Heart left ventricle (tissue), 16 donors: ENCODE results near the gene ADAMTSL5. TPM values are rescaled to one million over a fixed set of nuclear protein-coding genes. Genes with fewer than 3 reads are reported as not detected.
"Not testable (repeated sequence)": the region's sequence is repeated elsewhere in the genome, so short reads cannot be mapped to it uniquely, and the experiment has no call there.

Experiments
- ATAC-seq, 4 donors: fragments of 200-7000 bp; cut with Tn5 transposase; one replicate each; pipeline ENCODE4 v1.9.1; 2020 to 2022; ENCODE audit warnings: moderate library complexity in 4 of 4, mild to moderate bottlenecking in 3 of 4, moderate number of reproducible peaks in 1 of 4
- DNase-seq, 5 donors: peaks; one replicate each; pipeline ENCODE4 v3.0.0-alpha.2; 2020
- H3K27ac ChIP-seq, 12 donors: fragments of 200-600 bp; sonication (generic) in 4 of 12; one replicate each; pipeline versions ENCODE4 v1.5.0 to v1.8.0; 2016 to 2022; ENCODE audit warnings: mild to moderate bottlenecking in 2 of 12
- H3K27me3 ChIP-seq, 9 donors: fragments of 200-600 bp; sonication (generic) in 2 of 9; one replicate each; pipeline versions ENCODE4 v1.5.1 to v1.8.0; 2016 to 2022; ENCODE audit warnings: mild to moderate bottlenecking in 3 of 9
- H3K36me3 ChIP-seq, 9 donors: fragments of 200-600 bp; sonication (generic) in 2 of 9; one replicate each; pipeline versions ENCODE4 v1.5.0 to v1.8.0; 2018 to 2022; ENCODE audit warnings: mild to moderate bottlenecking in 2 of 9
- H3K4me1 ChIP-seq, 12 donors: fragments of 200-600 bp; sonication (generic) in 4 of 12; one replicate each; pipeline versions ENCODE4 v1.5.0 to v1.8.0; 2016 to 2022; ENCODE audit warnings: mild to moderate bottlenecking in 3 of 12
- H3K4me3 ChIP-seq, 12 donors: fragments of 200-600 bp; sonication (generic) in 4 of 12; one replicate each; pipeline versions ENCODE4 v1.5.0 to v1.8.0; 2017 to 2022; ENCODE audit warnings: mild to moderate bottlenecking in 9 of 12, moderate library complexity in 4 of 12
- H3K9me3 ChIP-seq, 12 donors: fragments of 200-600 bp; sonication (generic) in 4 of 12; one replicate each; pipeline versions ENCODE4 v1.5.0 to v1.8.0; 2016 to 2022; ENCODE audit warnings: mild to moderate bottlenecking in 1 of 12
- POLR2A ChIP-seq, 2 donors: fragments of 450-650 bp; IDR thresholded peaks; one replicate each; pipeline ENCODE4 v1.6.1; 2017; ENCODE audit warnings: antibody characterized with exemption in 2 of 2, mild to moderate bottlenecking in 2 of 2, moderate library complexity in 2 of 2
- WGBS, 4 donors: extraction: QIAGEN DNeasy Blood & Tissue Kit in 2 of 4; methylation state at CpG; one replicate each; pipeline versions ENCODE4 v1.1.5 to v1.1.7; 2013 to 2018; 5-methylcytosine and 5-hydroxymethylcytosine counted together
- intact Hi-C, 10 donors: fragments of 100-400 bp; cut with DNase I; formaldehyde crosslinking; loops; one replicate each; pipeline versions ENCODE4 v1.11.1 to v1.14.2; 2022
- polyA plus RNA-seq, 2 donors: library from polyadenylated mRNA; stranded (reverse); fragments of 200-250 nt; gene quantifications; one replicate each; pipeline ENCODE4 v1.2.3, GENCODE V29; 2013
- total RNA-seq, 9 donors: library from RNA; depleted of rRNA in 2 of 9; stranded (reverse); fragments of >200 nt in 2 of 9; fragmentation: NEBNext Ultra II Directional in 3 of 9; extraction: Animal tissue kit (Norgen Biotek cat#: 25700) in 3 of 9; gene quantifications; one replicate each; pipeline versions ENCODE4 v1.1.0 to v1.2.4, GENCODE V29; 2016 to 2023
- TF ChIP-seq, protein P1 (sequence below), 12 donors: fragments of 200-600 bp; sonication (generic) in 4 of 12; IDR thresholded peaks; one replicate each; pipeline versions ENCODE4 v1.5.0 to v1.8.0; 2018 to 2022; ENCODE audit warnings: antibody characterized with exemption in 12 of 12, mild to moderate bottlenecking in 5 of 12
- donor health status: ischemic (EF 13 %, LVEDD 7.1; RV severe dilation, severe dysfunction).
- donor health status: healthy with polysubstance abuse.
- donor health status: DM: no; HTN: yes; CAD: no.
- donor health status: DM: no; HTN: no; CAD: no.
- donor health status: ischemic (EF 25% LVEDD 6.9; RV normal size, moderate dysfunction).
- donor health status: ischemic (EF 25% LVEDD 5.7; RV mildly dilated, moderate dysfunction).
- donor health status: healthy.
- donor health status: DM: yes; HTN: yes; CAD: no.
- donor health status: ischemic (EF 35%, LVEDD 5.7; RV mildly dilated, moderate dysfunction).
- donor health status: nonischemic (EF 11% LVEDD 7.7; RV severe dilation, severe dysfunction).
- donor health status: DM: yes; HTN: yes; CAD: no.
- donor health status: PGD.
- donor health status: ischemic (EF 29% LVEDD 5.4; RV normal size, mild dysfunction).
- donor health status: nonischemic (EF 23%, LVEDD 6.1; RV moderate dilation, normal function).

ADAMTSL5 gene
- total and polyA plus RNA-seq, 11 donors = 20.8 to 53.6 (median 30.2) TPM

DNA sequence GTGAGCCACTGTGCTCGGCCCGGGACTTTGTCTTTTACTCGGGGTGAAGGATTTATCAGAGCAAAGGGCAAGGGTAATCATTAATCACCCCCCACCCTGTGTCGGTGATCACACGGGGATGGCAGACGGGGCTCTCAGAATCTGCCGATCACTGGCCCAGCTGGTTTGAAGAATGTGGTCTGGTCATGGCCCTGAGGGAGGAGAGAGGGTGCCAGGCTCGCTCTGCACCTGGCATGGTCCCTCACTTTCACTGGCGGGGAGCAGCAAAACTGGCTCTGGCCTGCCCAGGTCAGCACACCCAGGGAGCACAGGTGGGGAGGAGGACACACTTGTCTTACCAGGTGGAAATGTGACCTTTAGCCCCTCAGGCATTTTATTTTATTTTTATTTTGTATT is 11.6 kb downstream of the ADAMTSL5 start:
- peaks cover 0 to 14% (median 9%) of the 10 kb centered on the region in 12 donors for H3K4me1 ChIP-seq
- ATAC-seq = no peak
- intact Hi-C loops = no loop called here
- TF ChIP-seq, protein P1, sequence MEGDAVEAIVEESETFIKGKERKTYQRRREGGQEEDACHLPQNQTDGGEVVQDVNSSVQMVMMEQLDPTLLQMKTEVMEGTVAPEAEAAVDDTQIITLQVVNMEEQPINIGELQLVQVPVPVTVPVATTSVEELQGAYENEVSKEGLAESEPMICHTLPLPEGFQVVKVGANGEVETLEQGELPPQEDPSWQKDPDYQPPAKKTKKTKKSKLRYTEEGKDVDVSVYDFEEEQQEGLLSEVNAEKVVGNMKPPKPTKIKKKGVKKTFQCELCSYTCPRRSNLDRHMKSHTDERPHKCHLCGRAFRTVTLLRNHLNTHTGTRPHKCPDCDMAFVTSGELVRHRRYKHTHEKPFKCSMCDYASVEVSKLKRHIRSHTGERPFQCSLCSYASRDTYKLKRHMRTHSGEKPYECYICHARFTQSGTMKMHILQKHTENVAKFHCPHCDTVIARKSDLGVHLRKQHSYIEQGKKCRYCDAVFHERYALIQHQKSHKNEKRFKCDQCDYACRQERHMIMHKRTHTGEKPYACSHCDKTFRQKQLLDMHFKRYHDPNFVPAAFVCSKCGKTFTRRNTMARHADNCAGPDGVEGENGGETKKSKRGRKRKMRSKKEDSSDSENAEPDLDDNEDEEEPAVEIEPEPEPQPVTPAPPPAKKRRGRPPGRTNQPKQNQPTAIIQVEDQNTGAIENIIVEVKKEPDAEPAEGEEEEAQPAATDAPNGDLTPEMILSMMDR (IDR thresholded peaks at IDR 0.05) = no peak
- no peak for TF ChIP-seq POLR2A (IDR thresholded peaks at IDR 0.05)
- H3K4me3 ChIP-seq = no peak overlapping the region
- no peaks in the 10 kb centered on the region for H3K9me3 ChIP-seq
- H3K27me3 ChIP-seq = peaks cover 0 to 32% (median 12%) of the 10 kb centered on the region in 9 donors
- DNase-seq = no peak
- peaks cover 0 to 8% (median 0%) of the 10 kb centered on the region in 9 donors for H3K36me3 ChIP-seq
- H3K27ac ChIP-seq = no peak overlapping the region
- 77 to 83% (median 79%) methylated on average over 9 of the region's 9 CpGs for WGBS, 4 donors

DNA sequence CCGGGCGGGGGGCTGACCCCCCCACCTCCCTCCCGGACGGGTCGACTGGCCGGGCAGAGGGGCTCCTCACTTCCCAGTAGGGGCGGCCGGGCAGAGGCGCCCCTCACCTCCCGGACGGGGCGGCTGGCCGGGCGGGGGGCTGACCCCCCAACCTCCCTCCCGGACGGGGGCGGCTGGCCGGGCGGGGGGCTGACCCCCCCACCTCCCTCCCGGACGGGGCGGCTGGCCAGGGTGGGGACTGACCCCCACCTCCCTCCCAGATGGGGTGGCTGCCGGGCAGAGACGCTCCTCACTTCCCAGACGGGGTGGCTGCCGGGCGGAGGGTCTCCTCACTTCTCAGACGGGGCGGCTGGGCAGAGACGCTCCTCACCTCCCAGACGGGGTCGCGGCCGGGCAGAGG is 13.6 kb downstream of the ADAMTSL5 start:
- intact Hi-C loops, H3K27ac ChIP-seq, ATAC-seq, H3K36me3 ChIP-seq, H3K9me3 ChIP-seq, H3K4me3 ChIP-seq, DNase-seq: not testable (repeated sequence)
- peaks cover 0 to 14% (median 9%) of the 10 kb centered on the region in 12 donors for H3K4me1 ChIP-seq
- 80 to 98% (median 92%) methylated on average over 1 to 34 of the region's 34 CpGs for WGBS, 4 donors
- H3K27me3 ChIP-seq = peaks cover 0 to 32% (median 11%) of the 10 kb centered on the region in 9 donors

DNA sequence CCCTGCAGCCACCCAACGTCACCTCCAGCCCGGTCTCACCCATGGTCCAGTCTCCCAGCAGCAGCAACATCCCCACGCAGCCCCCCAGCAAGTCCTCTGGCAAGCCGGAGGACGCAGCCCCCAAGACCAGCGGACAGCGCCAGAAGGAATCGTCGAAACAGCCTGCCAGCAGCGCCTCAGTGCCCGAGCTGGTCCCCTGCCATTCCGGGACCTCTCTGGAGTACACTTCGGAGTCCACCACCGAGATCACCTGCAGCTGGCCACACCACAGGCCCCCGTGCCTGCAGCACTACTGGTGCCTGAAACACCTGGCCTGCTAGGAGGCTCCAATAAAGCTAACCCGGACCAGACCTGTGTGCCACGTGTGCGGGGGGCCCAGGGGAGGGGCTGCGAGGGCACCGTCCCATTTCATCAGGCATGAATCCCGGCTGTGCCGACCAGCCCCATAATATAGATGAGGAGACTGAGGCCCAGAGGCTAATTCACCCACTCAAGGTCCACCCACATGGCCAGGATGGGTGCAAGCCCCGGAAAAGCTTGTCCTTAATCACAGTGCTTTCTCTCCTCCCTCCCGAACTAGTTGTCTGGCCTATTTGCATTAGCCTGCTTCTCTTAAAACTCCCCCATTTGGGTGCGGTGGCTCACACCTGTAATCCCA is 15.1 kb downstream of the ADAMTSL5 start:
- Histone ChIP-seq H3K4me1 (peaks cover 0 to 7% (median 0%) of the 10 kb centered on the region in 12 donors), H3K4me3 (no peak overlapping the region), H3K36me3 (no peaks in the 10 kb centered on the region), H3K9me3 (no peaks in the 10 kb centered on the region), H3K27ac (no peak overlapping the region), H3K27me3 (peaks cover 0 to 16% (median 2%) of the 10 kb centered on the region in 9 donors)
- DNase-seq (no peak), ATAC-seq (no peak)
- intact Hi-C loops = no loop called here
- 85 to 88% (median 86%) methylated on average over 14 to 25 of the region's 25 CpGs for WGBS, 4 donors
- TF ChIP-seq POLR2A (IDR thresholded peaks at IDR 0.05) = no peak
- TF ChIP-seq, protein P1 (IDR thresholded peaks at IDR 0.05) = no peak

- TF ChIP-seq, protein P1 (IDR thresholded peaks at IDR 0.05) = no peak
- no peak for TF ChIP-seq POLR2A (IDR thresholded peaks at IDR 0.05)
- Histone ChIP-seq H3K36me3 (no peaks in the 10 kb centered on the region), H3K27ac (no peak overlapping the region), H3K4me1 (peaks cover 0 to 9% (median 0%) of the 10 kb centered on the region in 12 donors), H3K4me3 (no peak overlapping the region), H3K27me3 (peaks cover 0 to 13% (median 4%) of the 10 kb centered on the region in 9 donors), H3K9me3 (no peaks in the 10 kb centered on the region)
- DNase-seq (no peak), ATAC-seq (peak in 1 of 4 donors; percentile 3)
- 72 to 81% (median 74%) methylated on average over 24 to 39 of the region's 39 CpGs for WGBS, 4 donors
- intact Hi-C loops = no loop called here
Observed at GRCh38 chr19:1496714-1497577, 15.9 kb downstream of the ADAMTSL5 start.
